Gastrocnemius medialis (tissue), 4 donors: ENCODE measurements around the gene RNF115. TPM values are rescaled to one million over a fixed set of nuclear protein-coding genes. Genes with fewer than 3 reads are reported as not detected.
A peak's percentile ranks its signal among the peaks of the same experiment; 100 is the strongest.

Experiments used
- ATAC-seq, 2 donors: fragments of 150-250 bp; one replicate each; pipeline ENCODE4 v1.9.1; 2016
- DNase-seq, 2 donors: peaks; one replicate each; pipeline ENCODE4 v3.0.0-alpha.2; 2019
- H3K27ac ChIP-seq, 4 donors: fragments of 200-600 bp; sonication (generic); 1 replicate in 1 of 4; 2 replicates in 3 of 4; pipeline ENCODE4 v1.5.1; 2016 to 2018; ENCODE audit warnings: mild to moderate bottlenecking in 2 of 4, moderate library complexity in 1 of 4
- H3K27me3 ChIP-seq, 3 donors: fragments of 200-600 bp; sonication (generic) in 2 of 3; 1 replicate in 1 of 3; 2 replicates in 2 of 3; pipeline versions ENCODE4 v1.5.1 to v1.6.0; 2016 to 2019; ENCODE audit warnings: mild to moderate bottlenecking in 1 of 3, moderate library complexity in 1 of 3
- H3K36me3 ChIP-seq, 2 donors: fragments of 200-600 bp; sonication (generic) in 1 of 2; one replicate each; pipeline ENCODE4 v1.5.1; 2017 to 2018
- H3K4me1 ChIP-seq, 2 donors: fragments of 200-600 bp; sonication (generic) in 1 of 2; one replicate each; pipeline ENCODE4 v1.5.1; 2016 to 2017; ENCODE audit warnings: mild to moderate bottlenecking in 2 of 2
- H3K4me3 ChIP-seq, 4 donors: fragments of 200-600 bp; sonication (generic) in 3 of 4; 1 replicate in 1 of 4; 2 replicates in 3 of 4; pipeline ENCODE4 v1.5.1; 2016 to 2019; ENCODE audit warnings: mild to moderate bottlenecking in 2 of 4
- H3K9me3 ChIP-seq, 3 donors: fragments of 200-600 bp; sonication (generic) in 2 of 3; 1 replicate in 1 of 3; 2 replicates in 2 of 3; pipeline ENCODE4 v1.5.1; 2016 to 2019
- CTCF ChIP-seq, 5 experiments: fragments of 450-650 bp in 3 of 5; fragments of 200-600 bp in 2 of 5; sonication (generic) in 2 of 5; IDR thresholded peaks in 4 of 5; conservative IDR thresholded peaks in 1 of 5; 1 replicate in 4 of 5; 2 replicates in 1 of 5; pipeline ENCODE4 v1.5.1; 2016 to 2019; ENCODE audit warnings: antibody characterized with exemption in 5 of 5, mild to moderate bottlenecking in 3 of 5, moderate library complexity in 3 of 5
- POLR2A ChIP-seq, 2 donors: fragments of 450-650 bp; IDR thresholded peaks; one replicate each; pipeline ENCODE4 v1.6.1; 2017; ENCODE audit warnings: antibody characterized with exemption in 2 of 2, mild to moderate bottlenecking in 2 of 2, moderate library complexity in 2 of 2
- in situ Hi-C, 4 donors: fragments of 200-750 bp; cut with MboI; loops; one replicate each; pipeline versions ENCODE4 v1.15.0 to v1.8.0; 2017; ENCODE audit warnings: low sequenced_read_pairs in 4 of 4
- intact Hi-C: fragments of 100-400 bp; cut with DNase I; formaldehyde crosslinking; loops from one replicate; pipeline ENCODE4 v1.15.1; 2023; ENCODE audit warnings: low total_unique reads
- total RNA-seq, 4 donors: library from RNA; depleted of rRNA; stranded (reverse); fragments of >200 nt; gene quantifications; one replicate each; pipeline versions ENCODE4 v1.1.0 to v1.2.3, GENCODE V29; 2016

RNF115 gene
- total RNA-seq, result 10 to 100 TPM; 16.1 to 65.4 (median 37.3) TPM

DNA sequence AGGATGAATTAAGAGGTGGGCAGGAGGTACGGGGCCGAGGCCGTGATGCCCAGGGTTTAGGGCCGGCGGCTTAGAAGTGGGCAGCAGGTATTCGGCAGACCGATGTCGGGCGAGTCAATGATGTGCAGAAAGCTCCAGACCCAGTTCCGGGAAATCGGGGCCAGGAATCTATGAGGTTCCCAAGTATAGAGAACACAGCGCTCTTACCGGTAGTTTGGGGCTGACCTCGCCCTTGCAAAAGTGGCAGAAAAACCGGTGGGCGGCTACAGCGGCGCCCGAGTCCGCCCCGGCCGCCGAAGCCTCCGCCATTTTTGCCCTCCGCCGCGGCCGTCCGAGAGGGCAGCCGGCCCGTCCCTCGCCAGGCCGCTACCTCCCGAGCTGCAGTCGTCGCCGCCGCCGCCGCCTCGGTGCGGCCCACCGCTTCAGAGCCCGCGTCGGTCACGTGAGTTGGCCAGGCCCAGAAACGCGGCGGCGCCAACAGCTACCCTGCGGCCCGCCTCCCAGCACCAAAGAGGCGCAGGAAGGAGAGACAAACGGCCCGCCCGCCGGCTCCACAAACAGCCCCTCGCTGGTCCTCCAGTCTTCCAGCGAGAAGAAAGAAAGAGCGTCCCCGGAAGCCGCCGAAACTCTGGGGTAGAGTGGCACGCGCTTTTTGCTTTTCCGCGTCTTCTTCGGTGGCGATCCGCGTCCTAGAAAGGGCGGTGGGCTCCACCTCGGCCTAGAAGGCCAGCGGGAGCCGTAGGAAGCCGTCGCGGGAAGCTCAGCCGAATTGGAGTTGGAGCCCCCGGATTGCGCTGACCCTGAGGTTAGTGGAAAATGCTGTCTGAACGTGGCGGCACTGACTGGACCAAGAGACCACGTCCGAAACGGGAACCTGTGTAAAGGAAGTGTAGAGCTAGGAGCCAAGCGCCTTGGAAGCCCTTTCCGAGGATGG lies at the start of gene RNF115, which contains the start of gene POLR3C:
TSS of gene RNF115 (minus strand) at position 531 of the 934 bp plus-strand sequence. CDS start at position 309, 222 bp downstream.
TSS of gene POLR3C (plus strand) at position 636 of the 934 bp plus-strand sequence. CDS start 1,577 bp downstream, outside the sequence.
- Histone ChIP-seq H3K36me3 (peaks cover 5 to 32% of the 10 kb centered on the region in 2 donors), H3K27me3 (no peaks in the 10 kb centered on the region), H3K4me1 (peaks cover 15 to 19% of the 10 kb centered on the region in 2 donors), H3K4me3 (peak within 1 kb of the TSS; percentile 63 to 80 (median 74)), H3K9me3 (no peaks in the 10 kb centered on the region), H3K27ac (peak within 1 kb of the TSS; percentile 86 to 92 (median 88))
- peak; percentile 89 to 91 for DNase-seq
- intact Hi-C loops (loop anchor here (1.0 to 10.0 kb wide), 2 partner anchors 21 to 51 kb away; partner anchors contain the start of gene NUDT17), in situ Hi-C loops (no loop called here)
- TF ChIP-seq POLR2A (IDR thresholded peaks at IDR 0.05) (peak; percentile 94 to 97), CTCF (IDR thresholded peaks at IDR 0.05 in 4 of 5, conservative IDR thresholded peaks at IDR 0.05 in 1 of 5) (no peak)
- peak; percentile 87 to 89 for ATAC-seq

- peak overlapping the region; percentile 83 to 91 (median 88) for H3K27ac ChIP-seq
- H3K27me3 ChIP-seq, result no peaks in the 10 kb centered on the region
- DNase-seq (peak; percentile 69 to 88), ATAC-seq (peak; percentile 91 to 93)
- peaks cover 14 to 18% of the 10 kb centered on the region in 2 donors for H3K4me1 ChIP-seq
- no peaks in the 10 kb centered on the region for H3K9me3 ChIP-seq
- TF ChIP-seq POLR2A (IDR thresholded peaks at IDR 0.05) (peak in 1 of 2 donors; percentile 17), CTCF (IDR thresholded peaks at IDR 0.05 in 4 of 5, conservative IDR thresholded peaks at IDR 0.05 in 1 of 5) (no peak)
- peaks cover 0 to 9% of the 10 kb centered on the region in 2 donors for H3K36me3 ChIP-seq
- in situ Hi-C loops (no loop called here), intact Hi-C loops (loop anchor here (10.0 kb wide), 1 partner anchor 47 kb away; the partner anchor contains the start of genes POLR3C and RNF115)
- peak overlapping the region; percentile 64 to 95 (median 73) for H3K4me3 ChIP-seq
Observed at GRCh38 chr1:145871994-145872924, 48.4 kb upstream of the RNF115 start.

- H3K27ac ChIP-seq, result no peak overlapping the region
- in situ Hi-C loops, result no loop called here
- no peak for TF ChIP-seq POLR2A (IDR thresholded peaks at IDR 0.05)
- no peak for TF ChIP-seq CTCF (IDR thresholded peaks at IDR 0.05 in 4 of 5, conservative IDR thresholded peaks at IDR 0.05 in 1 of 5)
- peaks cover 0 to 24% of the 10 kb centered on the region in 2 donors for H3K36me3 ChIP-seq
- H3K4me1 ChIP-seq, result peaks cover 14 to 18% of the 10 kb centered on the region in 2 donors
- no peaks in the 10 kb centered on the region for H3K9me3 ChIP-seq
- no peak for ATAC-seq
- H3K27me3 ChIP-seq, result no peaks in the 10 kb centered on the region
- DNase-seq, result no peak
- no peak overlapping the region for H3K4me3 ChIP-seq
- intact Hi-C loops, result no loop called here
Observed at GRCh38 chr1:145868232-145868631, 44.3 kb upstream of the RNF115 start.

- Histone ChIP-seq H3K4me3 (no peak overlapping the region), H3K4me1 (peaks cover 5 to 8% of the 10 kb centered on the region in 2 donors), H3K27me3 (no peaks in the 10 kb centered on the region), H3K9me3 (no peaks in the 10 kb centered on the region), H3K27ac (no peak overlapping the region), H3K36me3 (peaks cover 0 to 24% of the 10 kb centered on the region in 2 donors)
- no peak for DNase-seq
- in situ Hi-C loops, result no loop called here
- no peak for ATAC-seq
- intact Hi-C loops, result no loop called here
- TF ChIP-seq CTCF (IDR thresholded peaks at IDR 0.05 in 4 of 5, conservative IDR thresholded peaks at IDR 0.05 in 1 of 5), result no peak
- no peak for TF ChIP-seq POLR2A (IDR thresholded peaks at IDR 0.05)
Observed at GRCh38 chr1:145863282-145864018, 39.6 kb upstream of the RNF115 start.
